RWPE2 (cell line): ENCODE data around the gene SLC38A6.

Experiments used
- ATAC-seq: fragments of 200-7000 bp; cut with Tn5 transposase; 3 replicates; pipeline ENCODE4 v1.9.1; 2021; ENCODE audit warnings: low read depth
- DNase-seq: peaks from one replicate; pipeline ENCODE4 v3.0.0-alpha.2; 2020; ENCODE audit warnings: low spot score
- H3K27ac ChIP-seq: fragments of 450-650 bp; 2 replicates; pipeline ENCODE4 v1.5.1; 2017; ENCODE audit warnings: mild to moderate bottlenecking; ENCODE audit not compliant: poor library complexity, severe bottlenecking
- H3K27me3 ChIP-seq: fragments of 250-450 bp; sonication (Bioruptor Pico); 2 replicates; pipeline ENCODE4 v1.5.1; 2021; ENCODE audit warnings: mild to moderate bottlenecking, moderate library complexity; ENCODE audit not compliant: insufficient read depth, poor library complexity, severe bottlenecking
- H3K36me3 ChIP-seq: fragments of 250-450 bp; sonication (Bioruptor Pico); 2 replicates; pipeline ENCODE4 v1.5.1; 2020; ENCODE audit warnings: low read depth, mild to moderate bottlenecking, moderate library complexity
- H3K4me1 ChIP-seq: fragments of 250-450 bp; sonication (Bioruptor Pico); 2 replicates; pipeline ENCODE4 v1.5.1; 2021; ENCODE audit warnings: mild to moderate bottlenecking, moderate library complexity; ENCODE audit not compliant: insufficient read depth, poor library complexity, severe bottlenecking
- H3K4me3 ChIP-seq: fragments of 250-450 bp; sonication (Bioruptor Pico); 2 replicates; pipeline ENCODE4 v1.5.1; 2021; ENCODE audit warnings: mild to moderate bottlenecking, moderate library complexity; ENCODE audit not compliant: severe bottlenecking
- H3K9me3 ChIP-seq: fragments of 250-450 bp; sonication (Bioruptor Pico); 2 replicates; pipeline ENCODE4 v1.5.1; 2021; ENCODE audit warnings: mild to moderate bottlenecking, moderate library complexity; ENCODE audit not compliant: severe bottlenecking
- TF ChIP-seq, protein P1 (sequence below): fragments of 450-650 bp; IDR thresholded peaks from one replicate; pipeline ENCODE4 v1.5.1; 2017; ENCODE audit warnings: mild to moderate bottlenecking, moderate library complexity; ENCODE audit not compliant: poor library complexity, severe bottlenecking

The SLC38A6 gene

GRCh38 chr14:60968099-60968498 is 12.9 kb upstream of the SLC38A6 start:
- TF ChIP-seq, protein P1, sequence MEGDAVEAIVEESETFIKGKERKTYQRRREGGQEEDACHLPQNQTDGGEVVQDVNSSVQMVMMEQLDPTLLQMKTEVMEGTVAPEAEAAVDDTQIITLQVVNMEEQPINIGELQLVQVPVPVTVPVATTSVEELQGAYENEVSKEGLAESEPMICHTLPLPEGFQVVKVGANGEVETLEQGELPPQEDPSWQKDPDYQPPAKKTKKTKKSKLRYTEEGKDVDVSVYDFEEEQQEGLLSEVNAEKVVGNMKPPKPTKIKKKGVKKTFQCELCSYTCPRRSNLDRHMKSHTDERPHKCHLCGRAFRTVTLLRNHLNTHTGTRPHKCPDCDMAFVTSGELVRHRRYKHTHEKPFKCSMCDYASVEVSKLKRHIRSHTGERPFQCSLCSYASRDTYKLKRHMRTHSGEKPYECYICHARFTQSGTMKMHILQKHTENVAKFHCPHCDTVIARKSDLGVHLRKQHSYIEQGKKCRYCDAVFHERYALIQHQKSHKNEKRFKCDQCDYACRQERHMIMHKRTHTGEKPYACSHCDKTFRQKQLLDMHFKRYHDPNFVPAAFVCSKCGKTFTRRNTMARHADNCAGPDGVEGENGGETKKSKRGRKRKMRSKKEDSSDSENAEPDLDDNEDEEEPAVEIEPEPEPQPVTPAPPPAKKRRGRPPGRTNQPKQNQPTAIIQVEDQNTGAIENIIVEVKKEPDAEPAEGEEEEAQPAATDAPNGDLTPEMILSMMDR, result no peak
- Histone ChIP-seq H3K9me3 (no peaks in the 10 kb centered on the region), H3K4me3 (no peak overlapping the region), H3K4me1 (peaks cover 14% of the 10 kb centered on the region), H3K27me3 (no peaks in the 10 kb centered on the region), H3K27ac (no peak overlapping the region), H3K36me3 (peaks cover 7% of the 10 kb centered on the region)
- ATAC-seq, result no peak
- no peak for DNase-seq

DNA sequence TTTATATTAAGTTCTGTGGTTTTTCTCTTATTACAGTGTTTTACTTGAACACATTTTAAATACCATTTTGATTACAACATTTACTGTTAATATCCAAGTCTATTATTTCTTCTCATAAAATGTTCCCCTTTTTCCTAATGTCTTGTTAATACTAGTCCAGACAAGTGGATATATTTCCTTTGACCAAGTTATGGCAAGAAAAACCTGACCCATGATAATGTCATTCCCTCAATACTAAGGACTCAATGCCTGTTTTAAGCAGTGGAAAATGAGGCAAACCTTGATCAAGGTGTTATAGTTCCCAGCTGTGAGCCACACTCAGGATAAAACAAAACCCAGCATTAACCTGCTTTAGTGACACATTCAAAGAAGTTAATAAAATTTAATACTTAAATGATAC is 12.4 kb upstream of the SLC38A6 start:
- peaks cover 11% of the 10 kb centered on the region for H3K36me3 ChIP-seq
- ATAC-seq (no peak), DNase-seq (no peak)
- peaks cover 14% of the 10 kb centered on the region for H3K4me1 ChIP-seq
- no peaks in the 10 kb centered on the region for H3K9me3 ChIP-seq
- H3K4me3 ChIP-seq, result no peak overlapping the region
- TF ChIP-seq, protein P1, result no peak
- H3K27me3 ChIP-seq, result no peaks in the 10 kb centered on the region
- no peak overlapping the region for H3K27ac ChIP-seq

GRCh38 chr14:60970146-60970545 is 10.9 kb upstream of the SLC38A6 start:
- Histone ChIP-seq H3K4me1 (peaks cover 6% of the 10 kb centered on the region), H3K36me3 (peaks cover 26% of the 10 kb centered on the region), H3K9me3 (no peaks in the 10 kb centered on the region), H3K27me3 (no peaks in the 10 kb centered on the region), H3K27ac (no peak overlapping the region), H3K4me3 (no peak overlapping the region)
- TF ChIP-seq, protein P1, result no peak
- no peak for DNase-seq
- ATAC-seq, result no peak

DNA sequence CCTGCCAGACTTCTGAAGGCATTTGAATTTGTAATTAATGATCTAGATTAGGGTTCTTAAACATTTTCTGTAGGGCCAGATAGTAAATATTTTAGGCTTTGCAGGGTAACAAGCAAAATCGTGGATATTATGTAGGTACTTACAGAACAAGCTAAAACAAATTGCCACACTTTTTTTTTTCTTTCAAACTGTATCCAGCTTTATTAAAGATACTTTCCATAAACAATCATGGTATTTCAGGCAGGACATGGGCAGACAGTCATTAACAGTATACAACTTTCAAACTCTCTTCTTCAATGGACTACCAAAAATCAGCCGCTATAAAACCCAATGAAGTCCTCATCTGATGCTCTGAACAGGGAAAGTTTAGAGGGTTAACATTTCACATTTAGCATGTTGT is 9.8 kb upstream of the SLC38A6 start:
- Histone ChIP-seq H3K4me3 (no peak overlapping the region), H3K36me3 (peaks cover 34% of the 10 kb centered on the region), H3K4me1 (peaks cover 5% of the 10 kb centered on the region), H3K9me3 (no peaks in the 10 kb centered on the region), H3K27me3 (no peaks in the 10 kb centered on the region), H3K27ac (no peak overlapping the region)
- ATAC-seq, result no peak
- TF ChIP-seq, protein P1, result no peak
- DNase-seq, result no peak

DNA sequence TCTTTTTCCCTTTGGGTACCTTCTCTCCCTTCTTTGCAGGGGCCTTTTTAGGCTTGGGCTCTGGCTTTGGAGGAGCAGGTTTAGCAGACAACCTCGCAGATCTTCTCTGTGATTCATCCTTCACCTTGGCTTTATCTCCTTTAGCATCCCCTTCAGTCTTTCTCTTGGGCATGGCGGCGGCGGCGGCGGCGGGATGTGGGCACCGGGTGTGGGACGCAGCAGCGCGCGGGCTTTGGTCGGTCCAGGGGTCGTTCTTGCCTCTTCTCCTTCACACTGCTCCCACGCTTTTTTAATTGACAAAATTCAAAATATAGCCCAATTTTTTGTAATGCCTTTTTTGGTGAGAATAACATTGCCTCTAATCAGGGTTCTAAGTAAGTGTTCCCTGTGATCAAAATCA is 8.8 kb upstream of the SLC38A6 start:
- Histone ChIP-seq H3K9me3 (no peaks in the 10 kb centered on the region), H3K36me3 (peaks cover 45% of the 10 kb centered on the region), H3K4me3 (no peak overlapping the region), H3K27me3 (no peaks in the 10 kb centered on the region), H3K27ac (no peak overlapping the region), H3K4me1 (peaks cover 5% of the 10 kb centered on the region)
- no peak for ATAC-seq
- TF ChIP-seq, protein P1, result no peak
- no peak for DNase-seq
